Activated naive CD4-positive, alpha-beta T cell treated with anti-CD3 and anti-CD28 coated beads, Interleukin-2, amount 50 U/mL, for 24 hours (primary cell): ENCODE data around the gene SLC9A9.
A peak's percentile ranks its signal among the peaks of the same experiment; 100 is the strongest.

Source experiments
- H3K27ac Mint-ChIP-seq: one replicate; pipeline ENCODE4 v1.8.0; 2021; ENCODE audit warnings: mild to moderate bottlenecking, mixed read lengths
- H3K27me3 Mint-ChIP-seq: one replicate; pipeline ENCODE4 v1.8.0; 2021; ENCODE audit warnings: mixed read lengths
- H3K36me3 Mint-ChIP-seq: one replicate; pipeline ENCODE4 v1.8.0; 2021; ENCODE audit warnings: mixed read lengths
- H3K4me1 Mint-ChIP-seq: one replicate; pipeline ENCODE4 v1.8.0; 2021; ENCODE audit warnings: mixed read lengths
- H3K4me3 Mint-ChIP-seq: one replicate; pipeline ENCODE4 v1.8.0; 2021; ENCODE audit warnings: mild to moderate bottlenecking, mixed read lengths
- H3K9me3 Mint-ChIP-seq: one replicate; pipeline ENCODE4 v1.8.0; 2021; ENCODE audit warnings: mixed read lengths

Gene SLC9A9

DNA sequence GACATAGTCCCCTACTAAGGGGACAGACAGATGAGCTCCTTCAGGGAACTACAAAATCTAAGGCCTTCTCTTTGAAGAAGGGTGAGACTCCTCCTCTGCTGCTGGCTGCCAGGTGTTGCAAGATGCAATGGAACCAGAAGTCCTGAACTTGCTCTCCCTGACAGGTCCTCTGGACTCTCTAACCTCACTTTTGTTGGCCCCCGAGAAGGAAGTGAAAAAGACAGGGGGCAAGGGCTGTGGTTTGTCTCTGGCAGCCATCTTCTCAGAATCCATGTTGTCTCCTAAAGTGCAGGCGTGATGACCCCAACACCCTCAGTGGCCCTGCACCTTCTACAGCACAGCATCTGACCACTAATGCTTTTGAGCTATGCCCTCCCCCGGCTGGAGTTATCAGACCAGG lies 436.2 kb downstream of the SLC9A9 start:
- Mint-ChIP-seq H3K4me3 (no peak overlapping the region), H3K9me3 (peaks cover 6% of the 10 kb centered on the region), H3K27me3 (no peaks in the 10 kb centered on the region), H3K36me3 (peaks cover 9% of the 10 kb centered on the region), H3K4me1 (peaks cover 10% of the 10 kb centered on the region), H3K27ac (no peak overlapping the region)

DNA sequence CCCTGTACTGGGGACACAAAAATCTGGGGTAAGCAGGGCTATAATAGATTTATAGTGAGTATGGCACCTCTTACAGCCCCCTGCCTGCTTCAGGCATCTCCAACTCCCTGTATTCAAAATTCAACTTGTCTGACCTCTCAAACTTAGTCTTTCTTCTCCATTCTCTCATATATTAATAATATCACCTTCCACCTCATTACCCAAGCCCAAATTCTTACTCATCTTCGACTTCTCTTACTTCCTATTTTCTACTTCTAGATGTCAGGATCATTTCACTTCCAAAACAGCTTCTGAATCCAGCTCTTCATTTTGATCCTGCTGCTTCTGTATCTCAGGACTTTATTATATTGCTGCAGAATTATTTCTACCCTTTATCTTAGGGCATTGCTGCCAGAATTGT lies 438.0 kb downstream of the SLC9A9 start:
- peaks cover 6% of the 10 kb centered on the region for H3K4me1 Mint-ChIP-seq
- no peak overlapping the region for H3K27ac Mint-ChIP-seq
- no peaks in the 10 kb centered on the region for H3K27me3 Mint-ChIP-seq

DNA sequence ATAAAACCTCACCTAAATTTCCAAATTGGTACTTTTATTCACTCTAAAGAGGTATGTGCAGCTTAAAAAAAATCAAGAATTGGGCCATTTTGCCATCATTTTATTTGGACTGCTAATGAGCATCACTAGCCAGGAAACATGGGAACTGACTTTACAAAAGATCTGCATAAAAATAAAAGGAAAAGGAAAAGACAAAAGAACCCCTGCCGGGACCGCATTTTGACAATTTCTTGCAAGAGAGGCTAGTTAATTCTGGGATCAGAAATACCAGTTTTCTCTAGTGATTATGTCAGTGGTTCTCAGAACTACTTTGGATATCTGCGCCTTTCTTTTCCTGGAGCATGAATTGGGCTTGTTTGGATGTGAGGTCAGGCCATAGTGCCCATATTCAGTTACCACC lies 439.5 kb downstream of the SLC9A9 start:
- no peaks in the 10 kb centered on the region for H3K27me3 Mint-ChIP-seq
- no peak overlapping the region for H3K27ac Mint-ChIP-seq
- no peak overlapping the region for H3K4me3 Mint-ChIP-seq
- H3K9me3 Mint-ChIP-seq, result peaks cover 5% of the 10 kb centered on the region
- no peaks in the 10 kb centered on the region for H3K4me1 Mint-ChIP-seq
- H3K36me3 Mint-ChIP-seq, result peaks cover 7% of the 10 kb centered on the region

More for the DNA sequence above, 438.0 kb downstream of the SLC9A9 start:
- Mint-ChIP-seq H3K36me3 (peaks cover 4% of the 10 kb centered on the region), H3K9me3 (no peaks in the 10 kb centered on the region), H3K4me3 (no peak overlapping the region)

DNA sequence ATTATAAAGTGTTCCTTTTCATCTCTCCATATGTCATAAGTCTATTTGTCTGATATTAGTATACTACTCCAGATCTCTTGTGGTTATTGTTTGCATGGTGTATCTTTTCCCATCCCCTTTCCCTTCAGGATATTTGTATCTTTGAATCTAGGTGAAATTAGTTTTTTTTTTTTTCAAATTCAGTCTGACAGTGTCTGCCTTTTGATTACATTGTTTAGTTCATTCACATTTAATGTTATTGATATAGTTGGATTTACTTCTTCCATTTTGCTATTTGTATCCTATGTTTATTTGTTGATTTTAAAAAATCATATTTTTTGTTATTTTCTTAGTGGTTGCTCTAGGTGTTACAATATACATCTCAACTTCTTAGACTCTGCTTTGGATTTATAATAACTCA lies 445.7 kb downstream of the SLC9A9 start:
- Mint-ChIP-seq H3K4me3 (no peak overlapping the region), H3K9me3 (peaks cover 5% of the 10 kb centered on the region), H3K27ac (no peak overlapping the region), H3K4me1 (no peaks in the 10 kb centered on the region), H3K36me3 (peaks cover 5% of the 10 kb centered on the region), H3K27me3 (no peaks in the 10 kb centered on the region)

DNA sequence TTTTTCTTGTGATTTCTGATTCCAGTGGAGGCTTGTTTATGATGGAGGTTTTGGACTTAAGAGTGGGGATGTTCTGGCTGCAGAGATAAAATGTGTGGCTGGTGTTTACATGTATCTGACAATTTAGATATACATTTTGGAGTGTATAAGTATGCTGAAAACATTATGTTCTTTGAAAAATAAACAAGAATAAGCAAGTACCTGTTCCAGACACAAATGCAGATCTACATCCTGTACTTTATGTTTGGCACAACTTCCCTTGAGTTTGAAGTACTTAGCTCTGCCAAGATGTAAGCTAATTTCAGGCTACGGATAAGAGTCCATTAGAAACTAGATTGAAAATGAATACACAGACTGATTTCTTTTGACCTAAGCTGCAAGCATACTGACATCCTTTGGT lies 451.5 kb downstream of the SLC9A9 start:
- Mint-ChIP-seq H3K4me3 (no peak overlapping the region), H3K4me1 (no peaks in the 10 kb centered on the region), H3K27me3 (no peaks in the 10 kb centered on the region), H3K9me3 (peaks cover 8% of the 10 kb centered on the region), H3K27ac (no peak overlapping the region), H3K36me3 (peaks cover 14% of the 10 kb centered on the region)

DNA sequence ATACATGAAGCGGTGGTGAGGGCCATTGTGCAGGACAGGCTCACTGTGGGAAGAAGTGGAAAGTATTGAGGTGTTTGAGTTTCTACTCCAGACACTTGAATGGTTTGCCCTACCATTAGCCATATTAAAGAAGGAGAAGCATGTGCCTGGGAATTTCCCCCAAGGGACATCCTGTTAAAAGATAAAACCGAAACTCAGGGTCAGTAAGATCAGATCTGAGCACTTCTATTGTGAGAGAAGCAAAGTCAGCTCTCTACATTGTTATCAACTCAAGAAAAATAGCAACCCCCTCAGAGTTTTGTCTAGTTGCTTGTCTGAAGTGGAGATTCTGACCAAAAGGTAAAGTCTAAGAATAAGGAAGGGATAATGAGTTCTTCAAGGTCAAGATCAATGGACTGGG lies 458.9 kb downstream of the SLC9A9 start:
- Mint-ChIP-seq H3K36me3 (peaks cover 12% of the 10 kb centered on the region), H3K27ac (no peak overlapping the region), H3K27me3 (no peaks in the 10 kb centered on the region)

DNA sequence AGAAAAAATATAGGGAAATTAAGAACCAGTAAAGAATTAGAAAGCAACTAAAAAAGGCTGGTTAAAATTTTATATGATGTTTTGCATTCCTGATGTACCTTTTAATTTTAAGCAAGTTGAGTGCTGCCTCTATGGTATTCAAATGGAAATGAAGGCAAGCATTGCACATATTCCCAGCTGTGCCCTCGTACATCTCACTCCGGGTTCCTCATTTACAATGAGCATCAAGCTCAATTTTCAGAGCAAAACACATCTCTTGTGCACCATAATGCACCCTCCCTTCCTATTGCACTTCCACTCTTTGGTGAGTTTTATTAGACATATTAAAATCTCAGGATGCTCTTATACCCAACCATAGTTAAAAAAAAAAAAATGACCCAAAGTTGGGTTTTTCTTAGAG lies 460.8 kb downstream of the SLC9A9 start:
- H3K27me3 Mint-ChIP-seq, result no peaks in the 10 kb centered on the region
- H3K9me3 Mint-ChIP-seq, result peaks cover 6% of the 10 kb centered on the region
- H3K4me1 Mint-ChIP-seq, result no peaks in the 10 kb centered on the region
- H3K36me3 Mint-ChIP-seq, result peaks cover 5% of the 10 kb centered on the region
- H3K27ac Mint-ChIP-seq, result no peak overlapping the region
- H3K4me3 Mint-ChIP-seq, result no peak overlapping the region

More for the DNA sequence above, 458.9 kb downstream of the SLC9A9 start:
- no peak overlapping the region for H3K4me3 Mint-ChIP-seq
- H3K9me3 Mint-ChIP-seq, result peaks cover 11% of the 10 kb centered on the region
- no peaks in the 10 kb centered on the region for H3K4me1 Mint-ChIP-seq

DNA sequence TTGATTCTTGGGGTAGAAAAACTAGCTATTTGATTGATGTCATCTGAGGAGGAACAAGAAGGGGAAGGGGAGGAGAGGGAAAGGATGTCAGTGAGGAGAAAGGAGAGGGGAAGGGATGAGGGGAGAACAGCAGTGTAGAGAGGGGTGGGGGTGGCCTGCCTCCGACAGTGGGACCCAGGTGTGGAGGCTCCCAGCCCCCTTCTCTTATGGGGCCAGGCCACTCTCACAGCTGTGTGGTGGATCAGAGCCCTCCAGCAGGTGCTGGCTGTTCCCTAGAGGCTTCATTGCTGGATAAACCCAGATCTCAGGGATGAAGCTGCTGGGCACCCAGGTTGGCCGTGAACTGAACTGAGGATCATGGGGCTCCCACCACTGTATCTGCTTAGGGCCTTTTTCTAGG lies 464.2 kb downstream of the SLC9A9 start:
- H3K4me1 Mint-ChIP-seq, result peaks cover 2% of the 10 kb centered on the region
- H3K4me3 Mint-ChIP-seq, result no peak overlapping the region
- H3K36me3 Mint-ChIP-seq, result peaks cover 7% of the 10 kb centered on the region
- H3K27ac Mint-ChIP-seq, result no peak overlapping the region
- H3K27me3 Mint-ChIP-seq, result no peaks in the 10 kb centered on the region
- H3K9me3 Mint-ChIP-seq, result peaks cover 6% of the 10 kb centered on the region

DNA sequence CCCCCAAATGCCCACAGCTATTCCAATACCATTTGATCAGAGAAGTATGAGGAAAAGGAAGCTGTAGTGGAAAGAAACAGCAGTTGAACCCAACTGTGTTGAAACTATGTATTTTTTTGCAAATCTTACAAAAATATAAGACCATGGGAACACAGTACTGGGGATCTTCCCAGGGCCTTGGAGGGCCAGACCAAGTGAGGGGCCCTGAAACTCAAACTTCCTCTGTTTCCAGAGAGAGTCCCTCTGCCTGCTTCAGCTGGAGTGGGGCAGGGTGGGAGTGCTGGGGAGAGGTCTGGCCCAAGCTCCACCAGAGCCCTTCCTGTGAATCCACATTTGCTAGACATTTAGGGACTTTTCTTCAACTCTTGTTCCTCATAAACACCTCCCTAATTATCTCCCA lies 464.8 kb downstream of the SLC9A9 start:
- H3K4me1 Mint-ChIP-seq, result peaks cover 8% of the 10 kb centered on the region
- H3K4me3 Mint-ChIP-seq, result no peak overlapping the region
- peaks cover 7% of the 10 kb centered on the region for H3K36me3 Mint-ChIP-seq
- H3K9me3 Mint-ChIP-seq, result peaks cover 6% of the 10 kb centered on the region
- no peak overlapping the region for H3K27ac Mint-ChIP-seq
- no peaks in the 10 kb centered on the region for H3K27me3 Mint-ChIP-seq

DNA sequence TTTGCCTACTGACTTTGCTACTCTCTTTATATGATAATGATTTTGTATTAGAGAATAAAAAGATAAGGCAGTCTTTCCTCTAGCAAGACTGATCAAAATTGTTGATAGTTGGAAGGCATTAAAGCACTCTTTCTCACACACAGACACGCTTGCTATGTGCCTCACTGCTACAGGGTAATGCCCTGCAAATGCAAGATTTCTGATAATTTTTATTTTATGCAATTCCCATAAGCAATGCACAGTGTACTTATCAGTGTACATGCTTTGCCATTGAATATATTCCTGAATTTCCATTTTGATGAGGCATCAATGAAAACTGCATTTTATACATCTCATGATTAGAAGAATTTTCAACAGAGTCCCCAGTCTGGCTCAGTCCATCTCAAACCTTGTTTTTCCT lies 465.5 kb downstream of the SLC9A9 start:
- no peaks in the 10 kb centered on the region for H3K27me3 Mint-ChIP-seq
- peaks cover 14% of the 10 kb centered on the region for H3K4me1 Mint-ChIP-seq
- peaks cover 7% of the 10 kb centered on the region for H3K36me3 Mint-ChIP-seq
- no peak overlapping the region for H3K4me3 Mint-ChIP-seq
- H3K27ac Mint-ChIP-seq, result no peak overlapping the region
- peaks cover 6% of the 10 kb centered on the region for H3K9me3 Mint-ChIP-seq

DNA sequence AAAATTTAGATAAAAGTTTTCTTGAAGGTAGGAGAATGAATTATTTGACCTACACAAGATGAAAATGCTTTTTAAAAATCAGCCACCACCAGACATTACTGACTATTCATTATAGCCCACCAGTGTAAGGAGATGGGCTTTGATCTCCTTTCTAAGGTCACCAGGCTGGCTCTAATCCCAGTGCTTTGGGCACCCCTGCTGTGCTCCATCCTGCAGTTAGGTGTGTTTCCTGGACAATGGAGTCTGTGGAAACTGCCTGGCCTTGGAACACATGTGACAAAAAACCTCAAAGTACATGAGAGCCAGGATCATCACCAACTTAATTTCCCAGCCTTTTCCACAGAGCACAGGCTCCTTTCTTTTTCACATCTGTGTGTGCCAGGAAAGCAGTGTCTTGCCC lies 467.8 kb downstream of the SLC9A9 start:
- Mint-ChIP-seq H3K36me3 (peaks cover 7% of the 10 kb centered on the region), H3K27ac (no peak overlapping the region), H3K4me3 (no peak overlapping the region), H3K9me3 (peaks cover 6% of the 10 kb centered on the region), H3K27me3 (no peaks in the 10 kb centered on the region), H3K4me1 (peaks cover 16% of the 10 kb centered on the region)

DNA sequence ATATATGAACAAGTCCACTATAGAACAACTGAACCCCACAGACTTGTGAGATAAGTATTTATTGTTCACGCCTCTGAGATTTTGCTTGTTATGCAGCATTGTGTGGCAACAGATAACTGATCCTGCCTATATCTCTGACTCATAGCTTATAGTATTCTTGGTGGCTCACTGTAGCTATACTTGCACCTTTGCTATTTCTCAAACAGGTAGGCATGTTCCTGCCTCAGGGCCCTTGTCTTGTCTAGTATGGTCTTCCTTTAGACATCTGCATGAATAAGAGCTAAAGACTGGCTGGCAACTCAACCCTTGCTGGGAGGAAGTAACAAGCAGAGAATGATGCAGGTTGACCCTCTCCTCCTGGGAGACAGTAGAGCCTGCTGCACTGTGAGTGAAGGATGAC lies 472.6 kb downstream of the SLC9A9 start:
- no peaks in the 10 kb centered on the region for H3K27me3 Mint-ChIP-seq
- peaks cover 9% of the 10 kb centered on the region for H3K9me3 Mint-ChIP-seq
- no peak overlapping the region for H3K4me3 Mint-ChIP-seq
- H3K36me3 Mint-ChIP-seq, result peaks cover 9% of the 10 kb centered on the region
- no peak overlapping the region for H3K27ac Mint-ChIP-seq
- H3K4me1 Mint-ChIP-seq, result peaks cover 16% of the 10 kb centered on the region

DNA sequence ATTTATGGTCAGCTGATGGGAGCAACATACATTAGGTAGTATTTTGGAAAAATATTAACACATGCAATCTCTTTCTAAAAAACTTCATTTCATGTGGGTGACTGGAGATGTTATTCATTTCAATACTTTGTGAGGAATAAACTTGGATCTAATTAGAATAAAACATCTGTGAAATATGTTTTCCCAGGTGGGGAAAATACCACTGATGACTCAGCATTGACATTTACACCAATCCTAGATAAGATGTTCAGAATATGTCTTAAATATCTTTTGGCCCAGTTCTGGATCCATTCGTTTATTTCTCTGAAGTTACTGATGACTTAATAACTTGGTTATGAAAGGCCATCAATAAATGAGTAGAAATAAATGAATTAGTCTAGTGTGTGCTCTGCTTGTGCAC lies 481.1 kb downstream of the SLC9A9 start:
- H3K4me1 Mint-ChIP-seq, result peaks cover 28% of the 10 kb centered on the region
- H3K4me3 Mint-ChIP-seq, result no peak overlapping the region
- H3K36me3 Mint-ChIP-seq, result peaks cover 3% of the 10 kb centered on the region
- no peaks in the 10 kb centered on the region for H3K9me3 Mint-ChIP-seq
- no peaks in the 10 kb centered on the region for H3K27me3 Mint-ChIP-seq
- no peak overlapping the region for H3K27ac Mint-ChIP-seq

DNA sequence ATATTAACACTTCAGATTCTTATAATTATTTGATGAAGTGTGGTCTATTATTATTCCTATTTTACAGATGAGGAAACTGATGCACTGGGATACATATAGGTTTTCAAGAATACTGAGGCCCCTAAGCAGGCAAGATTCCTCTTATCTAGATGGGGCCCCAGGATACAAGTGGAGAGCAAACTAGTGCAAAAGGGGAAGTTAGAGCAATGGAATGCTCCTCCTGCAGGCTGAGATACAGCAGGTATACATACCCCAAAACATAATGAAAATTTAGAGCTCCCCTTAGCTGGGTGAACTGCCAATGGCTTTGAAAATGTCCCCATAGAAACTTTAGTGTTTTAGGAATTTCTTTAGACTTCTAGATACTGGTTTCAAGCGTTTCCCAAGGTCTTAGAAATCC lies 481.6 kb downstream of the SLC9A9 start:
- Mint-ChIP-seq H3K4me3 (no peak overlapping the region), H3K9me3 (no peaks in the 10 kb centered on the region), H3K27me3 (no peaks in the 10 kb centered on the region), H3K36me3 (peaks cover 3% of the 10 kb centered on the region), H3K4me1 (peaks cover 33% of the 10 kb centered on the region), H3K27ac (no peak overlapping the region)

DNA sequence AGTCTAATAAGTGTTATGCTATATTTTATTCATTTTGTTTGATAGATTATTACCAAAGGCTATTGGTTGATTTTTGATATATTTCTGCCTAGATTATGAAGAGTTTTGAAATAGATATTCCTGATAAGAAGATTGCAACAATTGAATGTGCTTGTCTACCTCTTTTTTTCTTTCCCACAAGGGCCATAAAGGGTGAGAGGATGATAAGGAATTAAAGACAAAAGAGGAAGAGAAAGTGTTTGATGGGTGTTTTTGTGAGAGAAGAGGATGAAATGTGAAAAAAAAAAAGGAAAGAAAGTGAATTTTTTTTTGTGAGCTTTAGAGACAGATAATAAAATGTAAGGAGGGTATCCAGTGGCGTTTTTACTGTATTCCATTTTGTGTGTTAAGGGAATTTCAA lies 484.3 kb downstream of the SLC9A9 start:
- Mint-ChIP-seq H3K27ac (no peak overlapping the region), H3K9me3 (no peaks in the 10 kb centered on the region), H3K36me3 (peaks cover 3% of the 10 kb centered on the region), H3K4me3 (no peak overlapping the region), H3K4me1 (peaks cover 39% of the 10 kb centered on the region), H3K27me3 (no peaks in the 10 kb centered on the region)

DNA sequence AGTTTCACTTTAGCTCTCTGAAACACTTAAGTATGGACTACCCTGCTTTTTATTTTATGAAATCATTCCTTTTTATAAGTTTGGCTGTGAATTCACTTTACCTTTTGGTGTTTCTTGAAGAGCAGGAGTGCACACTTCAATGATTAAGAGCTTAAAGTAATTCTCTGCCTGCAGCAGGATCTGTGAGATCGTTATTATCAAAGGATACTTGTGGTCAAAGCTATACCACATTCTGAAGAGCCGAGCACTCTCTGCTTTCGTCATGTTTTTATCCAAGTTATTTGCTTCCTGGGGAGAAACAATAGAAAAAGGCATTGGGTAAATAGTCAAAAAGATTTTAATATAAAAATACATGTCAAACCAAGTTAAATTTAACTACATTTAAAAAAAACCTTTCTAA lies 485.0 kb downstream of the SLC9A9 start:
- Mint-ChIP-seq H3K27ac (peak overlapping the region; percentile 3), H3K36me3 (peaks cover 3% of the 10 kb centered on the region), H3K27me3 (no peaks in the 10 kb centered on the region), H3K9me3 (no peaks in the 10 kb centered on the region), H3K4me1 (peaks cover 44% of the 10 kb centered on the region), H3K4me3 (peak overlapping the region; percentile 59)

DNA sequence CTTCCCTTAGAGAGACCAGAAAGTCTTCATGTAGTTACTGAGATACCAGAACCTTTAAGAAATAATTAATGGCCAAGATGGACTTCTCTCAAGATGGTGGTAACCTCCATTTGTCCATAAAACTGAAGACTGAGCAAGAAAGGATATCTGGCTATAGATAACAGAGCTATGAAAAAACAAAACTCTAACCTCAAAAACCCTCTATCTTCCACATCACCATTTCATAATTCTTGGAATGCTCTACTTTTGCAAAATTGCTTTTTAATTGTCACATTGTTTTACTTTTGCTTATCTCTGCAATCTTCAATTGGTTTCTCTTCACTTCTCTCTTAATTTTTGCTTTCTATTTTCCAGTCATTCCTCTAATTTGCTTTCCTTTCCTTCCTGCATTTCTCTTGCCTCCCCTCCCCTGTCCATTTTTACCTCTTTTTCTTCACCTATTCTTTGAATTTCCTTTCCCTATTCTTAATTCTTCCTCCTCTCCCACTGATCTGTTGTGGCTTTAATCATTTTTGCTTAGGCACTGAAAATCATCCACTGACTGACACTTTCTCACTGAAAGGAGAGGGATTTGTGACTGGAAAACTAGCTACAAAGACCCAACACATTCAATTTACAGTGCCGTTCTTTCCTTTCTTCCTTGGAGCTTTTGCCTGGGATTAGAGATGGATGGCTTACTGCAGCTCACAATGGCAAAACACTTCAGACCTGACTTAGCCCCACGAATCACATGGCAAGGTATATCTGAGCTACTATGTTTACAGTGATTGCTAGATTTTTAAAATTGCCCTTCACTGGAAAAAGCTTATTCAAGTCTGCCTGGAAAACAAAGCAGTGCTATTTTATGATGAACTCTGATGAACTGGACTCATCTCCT lies 485.9 kb downstream of the SLC9A9 start:
- H3K27ac Mint-ChIP-seq, result peak overlapping the region; percentile 90
- peaks cover 3% of the 10 kb centered on the region for H3K36me3 Mint-ChIP-seq
- no peaks in the 10 kb centered on the region for H3K27me3 Mint-ChIP-seq
- peak overlapping the region; percentile 59 for H3K4me3 Mint-ChIP-seq
- peaks cover 44% of the 10 kb centered on the region for H3K4me1 Mint-ChIP-seq
- no peaks in the 10 kb centered on the region for H3K9me3 Mint-ChIP-seq
